T-helper 1 cell (primary cell): Measurements from ENCODE around the gene OLIG1.
A peak's percentile ranks its signal among the peaks of the same experiment; 100 is the strongest.

Source experiments
- DNase-seq, 5 donors: peaks; one replicate each; pipeline ENCODE4 v3.0.0-alpha.2; 2012 to 2020

The OLIG1 gene

GRCh38 chr21:33063907-33064622 is 5.9 kb upstream of the OLIG1 start:
- no peak for DNase-seq

GRCh38 chr21:33064623-33065390 is 5.1 kb upstream of the OLIG1 start:
- no peak for DNase-seq

- DNase-seq: no peak
Observed at GRCh38 chr21:33067043-33067442, 2.9 kb upstream of the OLIG1 start.

- DNase-seq: no peak
Observed at GRCh38 chr21:33067457-33067856, 2.5 kb upstream of the OLIG1 start.

- no peak for DNase-seq
Observed at GRCh38 chr21:33069243-33069642, 698 bp upstream of the OLIG1 start.

- DNase-seq: no peak
Observed at GRCh38 chr21:33069645-33069993, 322 bp upstream of the OLIG1 start.

- no peak for DNase-seq
Observed at GRCh38 chr21:33070744-33070997, 730 bp downstream of the OLIG1 start.

GRCh38 chr21:33070998-33071769 is 1.2 kb downstream of the OLIG1 start:
- DNase-seq: peak in 2 of 5 donors; percentile 5 to 6

GRCh38 chr21:33071770-33072306 is 1.9 kb downstream of the OLIG1 start:
- DNase-seq: peak in 1 of 5 donors; percentile 8

GRCh38 chr21:33073636-33074035 is 3.7 kb downstream of the OLIG1 start:
- no peak for DNase-seq

GRCh38 chr21:33075128-33075527 is 5.2 kb downstream of the OLIG1 start:
- no peak for DNase-seq

GRCh38 chr21:33075596-33076195 is 5.8 kb downstream of the OLIG1 start:
- no peak for DNase-seq

- no peak for DNase-seq
Observed at GRCh38 chr21:33076600-33077329, 6.8 kb downstream of the OLIG1 start.

GRCh38 chr21:33078907-33079582 is 9.1 kb downstream of the OLIG1 start:
- peak in 1 of 5 donors; percentile 30 for DNase-seq

- no peak for DNase-seq
Observed at GRCh38 chr21:33080376-33080775, 10.4 kb downstream of the OLIG1 start.

- DNase-seq: no peak
Observed at GRCh38 chr21:33080776-33081175, 10.8 kb downstream of the OLIG1 start.

GRCh38 chr21:33088384-33088783 is 18.4 kb downstream of the OLIG1 start:
- DNase-seq: no peak

GRCh38 chr21:33089395-33090119 is 19.6 kb downstream of the OLIG1 start:
- DNase-seq: no peak

- DNase-seq: no peak
Observed at GRCh38 chr21:33096426-33096825, 26.5 kb downstream of the OLIG1 start.

GRCh38 chr21:33099131-33099530 is 29.2 kb downstream of the OLIG1 start:
- DNase-seq: no peak

- DNase-seq: no peak
Observed at GRCh38 chr21:33101300-33101911, 31.5 kb downstream of the OLIG1 start.
